GM10266 (cell line): Measurements from ENCODE around the gene E2F4.
A peak's percentile ranks its signal among the peaks of the same experiment; 100 is the strongest.

Experiments used
- DNase-seq: peaks from one replicate; pipeline ENCODE4 v3.0.0; 2012; ENCODE audit errors: extremely low spot score
- TF ChIP-seq, protein P1 (sequence below): IDR thresholded peaks from 2 replicates; pipeline ENCODE4 v1.5.1; 2012; ENCODE audit warnings: mild to moderate bottlenecking, low read depth; ENCODE audit not compliant: control insufficient read depth, insufficient read depth; ENCODE audit errors: missing control alignments

E2F4 gene

DNA sequence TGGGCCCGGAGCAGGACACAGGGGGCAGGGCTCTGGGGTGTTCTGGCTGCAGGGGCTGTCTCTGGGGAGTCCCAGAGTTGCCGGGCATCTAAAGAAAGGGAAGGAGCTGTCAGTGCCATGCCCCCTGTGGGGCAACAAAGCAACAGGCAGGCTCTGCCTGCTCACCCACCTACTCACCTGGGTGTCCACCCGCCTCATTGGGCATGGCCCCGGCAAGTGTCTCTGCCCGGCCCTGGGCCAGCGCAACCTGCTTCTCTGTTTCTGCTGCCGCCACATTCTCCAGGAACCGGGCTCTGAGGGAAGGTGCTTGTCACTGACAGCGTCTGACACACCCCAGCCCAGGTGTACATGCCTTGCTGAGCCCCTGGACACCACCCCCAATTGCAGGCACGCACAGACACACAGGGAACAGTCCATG lies 42.2 kb downstream of the E2F4 start:
- TF ChIP-seq, protein P1, sequence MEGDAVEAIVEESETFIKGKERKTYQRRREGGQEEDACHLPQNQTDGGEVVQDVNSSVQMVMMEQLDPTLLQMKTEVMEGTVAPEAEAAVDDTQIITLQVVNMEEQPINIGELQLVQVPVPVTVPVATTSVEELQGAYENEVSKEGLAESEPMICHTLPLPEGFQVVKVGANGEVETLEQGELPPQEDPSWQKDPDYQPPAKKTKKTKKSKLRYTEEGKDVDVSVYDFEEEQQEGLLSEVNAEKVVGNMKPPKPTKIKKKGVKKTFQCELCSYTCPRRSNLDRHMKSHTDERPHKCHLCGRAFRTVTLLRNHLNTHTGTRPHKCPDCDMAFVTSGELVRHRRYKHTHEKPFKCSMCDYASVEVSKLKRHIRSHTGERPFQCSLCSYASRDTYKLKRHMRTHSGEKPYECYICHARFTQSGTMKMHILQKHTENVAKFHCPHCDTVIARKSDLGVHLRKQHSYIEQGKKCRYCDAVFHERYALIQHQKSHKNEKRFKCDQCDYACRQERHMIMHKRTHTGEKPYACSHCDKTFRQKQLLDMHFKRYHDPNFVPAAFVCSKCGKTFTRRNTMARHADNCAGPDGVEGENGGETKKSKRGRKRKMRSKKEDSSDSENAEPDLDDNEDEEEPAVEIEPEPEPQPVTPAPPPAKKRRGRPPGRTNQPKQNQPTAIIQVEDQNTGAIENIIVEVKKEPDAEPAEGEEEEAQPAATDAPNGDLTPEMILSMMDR = no peak
- no peak for DNase-seq

DNA sequence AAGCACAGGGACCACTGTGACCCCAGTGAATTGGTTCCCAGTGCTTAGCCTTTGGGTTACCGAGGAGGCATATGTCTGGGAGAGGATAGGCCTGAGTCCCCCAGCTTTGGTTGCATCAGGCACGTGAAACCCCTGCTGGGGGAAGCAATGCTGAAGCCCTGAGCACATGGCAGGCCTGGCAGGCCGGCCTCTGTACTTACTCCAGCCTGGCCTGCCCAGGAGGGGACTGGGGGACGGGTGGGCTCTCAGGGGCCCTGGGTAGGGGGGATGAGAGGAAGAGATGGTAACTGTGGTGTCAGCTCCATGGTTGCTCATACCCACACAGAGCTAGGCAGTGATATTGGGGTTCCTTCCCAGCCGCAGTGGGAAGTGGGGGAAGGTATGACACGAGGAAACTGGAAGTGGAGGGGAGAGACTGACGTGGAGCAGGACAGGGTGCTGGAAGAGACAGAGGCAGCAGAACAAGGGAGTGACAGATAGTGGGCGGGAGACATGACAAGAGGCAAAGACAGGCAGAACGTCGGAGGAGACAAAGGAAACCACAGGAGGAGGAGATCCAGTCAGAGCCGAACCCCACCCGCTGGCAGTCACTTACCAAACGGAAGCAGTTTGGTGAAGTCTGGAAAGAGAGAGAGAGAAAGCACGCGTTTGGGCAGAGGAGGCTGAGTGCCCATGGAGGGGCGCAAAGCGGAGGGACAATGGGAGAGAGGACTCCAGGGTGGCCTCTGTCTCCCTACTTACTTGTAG lies 44.0 kb downstream of the E2F4 start:
- TF ChIP-seq, protein P1 = no peak
- no peak for DNase-seq

DNA sequence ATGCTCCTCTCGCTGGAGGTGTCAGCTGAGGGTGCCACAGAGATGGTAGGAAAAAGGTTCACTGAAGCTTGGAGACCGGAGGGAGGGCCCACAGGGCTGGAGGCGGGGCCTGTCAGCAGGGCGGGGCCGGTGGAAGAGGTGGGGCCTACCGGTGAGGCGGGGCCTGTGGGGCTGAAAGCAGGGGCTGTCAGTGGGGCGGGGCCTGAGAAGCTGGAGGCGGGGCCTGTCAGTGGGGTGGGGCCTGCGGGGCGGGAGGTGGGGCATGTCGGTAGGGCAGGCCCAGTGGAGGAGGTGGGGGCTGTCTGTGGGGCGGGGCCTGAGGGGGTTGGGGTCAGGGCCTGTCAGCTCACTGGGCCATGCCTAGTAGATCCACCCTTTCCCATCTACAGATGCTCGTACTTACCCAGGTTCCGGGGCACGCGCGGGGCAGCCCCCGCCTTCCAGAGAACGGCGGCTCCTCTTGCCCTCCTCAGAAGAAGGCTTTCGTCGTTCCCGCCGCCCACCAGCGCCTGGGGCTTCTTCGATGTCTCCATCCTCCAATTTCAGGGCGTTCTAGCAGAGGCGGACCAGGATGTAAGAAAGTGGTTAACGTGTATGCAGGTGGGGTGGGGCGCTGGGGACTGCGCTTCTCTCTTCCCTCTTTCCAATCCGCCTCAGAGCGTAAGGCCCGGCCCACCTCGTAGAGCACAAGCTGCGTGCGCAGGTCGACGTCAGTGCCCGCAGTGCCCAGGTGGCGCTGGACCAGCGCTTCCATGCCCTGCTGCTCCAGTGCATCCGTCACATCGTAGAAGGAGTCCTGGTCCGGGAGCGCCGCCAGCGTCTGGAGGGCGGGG lies 44.8 kb downstream of the E2F4 start:
- TF ChIP-seq, protein P1 = no peak
- peak; percentile 81 for DNase-seq

DNA sequence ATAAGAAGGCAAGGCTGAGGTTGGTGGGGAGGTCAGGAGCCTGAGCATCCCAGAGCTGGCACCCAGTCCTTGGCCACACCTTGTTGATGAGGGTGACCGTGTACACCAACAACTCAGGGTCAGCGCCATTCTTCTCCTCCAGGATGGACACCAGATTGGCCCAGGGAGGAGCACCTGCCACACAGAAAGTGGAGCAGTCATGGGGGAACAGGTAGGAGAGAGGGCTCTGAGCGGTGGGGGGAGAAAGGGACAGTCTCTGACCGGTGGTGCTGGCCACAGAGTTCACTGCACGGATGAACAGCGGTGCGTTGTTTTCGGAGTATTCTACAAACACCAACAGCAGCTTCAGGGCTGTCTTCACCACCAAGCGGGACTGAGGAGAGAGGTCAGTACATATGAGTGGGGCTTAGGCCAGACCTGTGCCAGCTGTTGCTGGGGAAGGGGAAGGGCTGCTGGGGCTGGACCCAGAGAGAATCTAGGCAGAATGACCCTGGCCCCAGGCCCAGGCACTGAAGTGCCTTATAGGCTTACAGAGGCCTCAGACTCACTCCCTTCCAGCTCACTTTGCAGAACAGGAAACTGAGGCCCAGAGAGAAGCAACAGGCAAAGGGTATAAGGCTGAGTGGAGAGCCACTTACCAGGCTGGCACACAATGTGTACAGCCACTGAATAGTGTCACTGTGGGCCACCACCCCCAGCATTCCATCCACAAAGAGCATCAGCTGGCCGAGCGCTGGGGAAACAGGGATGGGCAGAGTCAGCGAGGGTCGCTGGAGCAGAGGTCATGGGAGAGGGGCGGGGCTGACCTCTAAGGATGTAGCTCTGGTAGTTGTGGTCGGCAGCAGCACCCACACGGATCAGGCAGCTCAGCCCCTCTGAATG lies 45.7 kb downstream of the E2F4 start:
- DNase-seq = no peak
- TF ChIP-seq, protein P1 = no peak

DNA sequence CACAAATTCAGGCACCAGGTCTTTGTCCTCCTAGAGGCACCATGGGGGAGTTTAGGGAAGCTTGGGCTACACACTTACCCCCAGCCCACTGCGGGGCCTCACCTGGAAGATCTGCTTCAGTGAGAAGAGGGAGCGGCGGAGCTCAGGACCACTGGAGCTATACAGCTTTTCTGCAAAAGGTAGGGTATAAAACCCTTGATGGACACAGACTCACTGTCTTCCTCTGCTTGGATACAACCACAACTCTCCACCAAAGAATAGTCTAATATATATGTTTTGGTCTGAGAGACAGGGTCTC lies 46.3 kb downstream of the E2F4 start:
- TF ChIP-seq, protein P1 = no peak
- DNase-seq = no peak

DNA sequence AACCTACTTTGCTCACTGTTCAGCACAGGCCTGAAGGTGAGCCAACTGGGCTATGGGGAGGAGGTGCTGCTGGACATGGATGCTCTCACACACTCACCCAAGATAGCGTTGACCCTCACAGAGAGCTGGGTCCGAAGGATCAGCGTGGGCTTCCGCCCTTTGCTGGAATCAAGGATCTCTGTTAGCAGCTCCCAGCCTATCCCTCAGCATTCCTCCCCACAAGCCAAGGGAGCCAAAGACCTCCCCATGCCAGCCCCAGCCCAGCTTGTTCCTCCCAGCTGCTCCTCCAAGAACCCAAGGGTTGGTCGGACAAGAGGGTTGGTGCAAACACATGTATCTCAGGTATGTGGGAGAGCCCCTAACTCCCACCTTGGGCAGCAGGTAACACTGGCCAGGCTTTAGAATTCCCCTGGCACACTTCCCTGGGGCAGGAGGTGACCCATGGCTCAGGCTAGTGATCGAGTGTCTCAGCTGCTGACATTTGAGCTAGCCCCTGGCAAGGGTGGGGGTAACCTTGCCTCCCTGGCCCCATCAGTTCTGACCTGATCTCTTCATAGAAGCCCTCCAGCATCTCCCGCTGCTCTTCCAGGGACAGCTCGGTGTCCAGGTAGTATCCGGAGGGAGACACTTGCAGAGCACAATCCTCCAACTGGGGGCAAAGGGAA lies 47.0 kb downstream of the E2F4 start:
- no peak for DNase-seq
- TF ChIP-seq, protein P1 = no peak
